T-helper 2 cell treated with Interferon-gamma antibody and Interleukin-4, amounts not matched to agents 100 ng/mL and 5 ng/mL, for 36 hours (primary cell): ENCODE results near the gene ZNF277. TPM values are rescaled to one million over a fixed set of nuclear protein-coding genes. Genes with fewer than 3 reads are reported as not detected.

Experiments used
- intact Hi-C: fragments of 100-400 bp; cut with micrococcal nuclease; formaldehyde crosslinking; loops from one replicate; pipeline ENCODE4 v1.15.1; 2023
- total RNA-seq: library from RNA; stranded (reverse); gene quantifications from 2 replicates; pipeline ENCODE4 v1.2.3, GENCODE V29; 2022

Gene ZNF277
- 12.0 and 15.7 TPM in 2 replicates for total RNA-seq

- intact Hi-C loops, result loop anchor here (1.0 to 5.0 kb wide), 6 partner anchors 186 to 912 kb away; partner anchors contain the start of genes IFRD1, IMMP2L, SMIM30 and TMEM168
These were observed at the start of gene ZNF277, which contains the start of gene DOCK4 for GRCh38 chr7:112206238-112206990. TSS of gene ZNF277 (plus strand) at chr7:112206695. CDS start at chr7:112206717, 22 bp downstream. TSS of gene DOCK4 (minus strand) at chr7:112206399. CDS start at chr7:112206138, 261 bp downstream.

DNA sequence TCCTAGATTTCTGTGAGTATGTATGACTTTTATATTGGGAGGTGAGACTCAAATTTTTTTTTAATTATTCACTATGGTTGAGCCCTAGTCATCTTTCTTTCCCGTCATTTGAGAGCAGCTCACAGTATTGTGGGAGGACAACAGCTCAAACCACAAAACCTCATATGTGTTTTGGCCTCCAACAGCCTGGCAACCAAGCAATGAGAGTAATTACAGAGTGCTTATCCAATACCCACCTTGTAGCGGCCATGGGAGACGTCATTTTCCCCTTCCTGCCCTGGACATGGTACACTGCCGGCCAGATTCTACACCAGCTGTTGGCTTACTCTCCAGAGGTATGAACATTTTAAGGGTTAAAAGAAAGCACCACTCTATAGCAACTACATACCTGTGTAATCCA lies 49.4 kb upstream of the ZNF277 start:
- intact Hi-C loops, result no loop called here

- intact Hi-C loops, result no loop called here
These were observed 47.1 kb upstream of the ZNF277 start for GRCh38 chr7:112159351-112159750.

DNA sequence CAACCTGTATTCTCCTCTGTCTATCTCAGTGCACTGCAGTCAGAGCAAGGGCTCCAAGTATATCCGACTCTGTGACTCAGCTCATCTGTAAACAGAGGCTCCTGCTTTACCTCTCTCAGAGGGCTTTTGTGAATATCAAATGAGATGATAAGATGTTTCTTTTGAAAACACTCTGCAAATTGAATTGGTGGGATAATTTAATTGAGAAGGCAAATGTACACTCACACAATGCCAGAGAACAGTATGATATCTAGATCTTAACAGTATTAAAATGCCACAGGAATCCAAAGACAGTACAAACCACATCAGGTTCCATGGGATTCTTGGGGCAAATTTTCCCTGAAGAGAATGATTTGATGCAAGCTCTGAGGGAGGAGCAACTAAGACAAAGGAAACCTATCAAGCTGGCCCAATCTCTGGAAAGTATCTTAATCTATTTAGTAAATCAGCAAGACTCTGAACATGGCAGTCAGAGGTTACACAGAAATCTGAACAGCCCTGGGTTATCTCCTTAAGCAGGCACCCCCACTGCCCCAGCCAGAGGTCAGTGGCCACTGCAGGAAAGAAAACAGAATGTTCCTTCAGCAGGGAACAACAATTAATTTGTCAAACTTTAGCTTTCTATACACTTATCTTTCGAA lies 46.2 kb upstream of the ZNF277 start:
- intact Hi-C loops, result no loop called here

GRCh38 chr7:112160771-112161150 lies 45.7 kb upstream of the ZNF277 start:
- intact Hi-C loops, result no loop called here

DNA sequence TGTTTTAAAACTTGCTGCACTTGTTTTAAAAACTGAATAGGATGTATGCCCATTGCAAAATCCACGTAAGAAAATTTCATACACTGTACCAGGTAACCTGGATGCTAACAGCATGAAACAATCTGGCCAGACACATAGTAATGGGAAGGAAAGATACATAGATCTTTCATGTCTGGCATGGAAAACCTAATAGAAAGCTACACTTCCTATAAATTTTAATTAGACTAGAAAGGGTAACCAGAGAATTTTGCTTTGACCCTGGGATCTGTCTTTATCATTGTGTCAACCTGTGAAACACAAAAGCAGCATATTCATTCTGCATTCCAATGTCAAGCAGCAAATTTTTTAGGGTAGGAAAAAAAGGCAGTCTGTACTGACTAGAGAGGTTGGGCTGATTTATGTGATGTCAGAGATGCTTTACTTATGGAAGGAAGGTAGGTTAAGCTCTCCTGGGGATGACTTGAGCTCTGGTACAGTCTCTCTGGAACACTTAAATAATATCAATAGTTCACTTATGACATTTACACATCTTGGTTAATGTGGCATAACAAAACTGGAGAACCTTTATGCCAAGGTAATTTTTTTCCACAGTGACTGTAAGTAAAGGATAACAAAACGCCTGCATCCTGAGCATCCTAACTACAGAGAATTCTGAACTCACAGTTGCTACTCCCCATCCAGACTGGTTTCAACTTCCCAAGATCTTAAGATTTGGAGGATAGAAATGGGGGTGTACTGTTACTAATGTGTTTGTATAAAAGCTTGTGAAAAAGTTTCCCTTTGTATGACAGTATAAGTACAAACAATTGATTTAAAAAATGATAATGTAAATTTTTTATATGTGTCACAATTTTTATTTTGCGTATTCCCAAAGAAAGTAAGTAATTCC lies 45.0 kb upstream of the ZNF277 start:
- intact Hi-C loops, result no loop called here

- intact Hi-C loops, result no loop called here
These were observed 44.2 kb upstream of the ZNF277 start for GRCh38 chr7:112162142-112162766.

DNA sequence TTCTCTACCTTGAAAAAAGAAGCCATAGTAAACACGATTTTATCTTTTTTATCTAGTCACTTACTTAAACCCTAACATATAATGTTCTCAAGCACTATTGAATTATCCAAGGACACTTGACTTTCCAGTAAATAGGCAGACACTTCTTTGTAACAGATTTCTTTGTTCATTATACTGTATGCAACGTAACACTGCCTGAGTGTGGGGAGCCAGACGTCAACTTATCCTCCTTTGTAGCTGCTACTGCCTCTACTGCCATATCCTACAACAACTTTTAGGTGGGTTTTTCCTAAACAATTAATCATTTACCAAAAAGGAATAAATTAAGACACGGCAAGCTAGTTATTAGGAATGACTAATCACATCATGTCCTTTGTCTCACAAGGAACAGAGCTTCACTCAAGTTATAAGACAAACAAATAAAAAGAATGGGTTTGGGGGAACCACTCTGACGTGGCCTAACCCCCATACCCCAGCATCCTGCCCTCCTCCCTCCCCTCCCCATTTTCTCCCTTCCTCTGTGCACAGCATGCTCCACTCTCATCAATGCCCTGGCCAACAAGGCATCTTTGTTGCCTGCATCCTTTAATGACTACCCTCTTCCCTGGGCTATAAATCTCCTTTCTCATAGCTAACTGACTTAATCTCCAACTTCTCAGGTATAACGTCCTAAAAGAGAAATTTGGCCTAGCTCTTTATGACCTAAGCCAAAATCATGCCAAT lies 43.5 kb upstream of the ZNF277 start:
- intact Hi-C loops, result no loop called here

- intact Hi-C loops, result no loop called here
These were observed 39.3 kb upstream of the ZNF277 start for GRCh38 chr7:112167147-112167546.

- intact Hi-C loops, result no loop called here
These were observed 37.6 kb upstream of the ZNF277 start for GRCh38 chr7:112168915-112169314.

DNA sequence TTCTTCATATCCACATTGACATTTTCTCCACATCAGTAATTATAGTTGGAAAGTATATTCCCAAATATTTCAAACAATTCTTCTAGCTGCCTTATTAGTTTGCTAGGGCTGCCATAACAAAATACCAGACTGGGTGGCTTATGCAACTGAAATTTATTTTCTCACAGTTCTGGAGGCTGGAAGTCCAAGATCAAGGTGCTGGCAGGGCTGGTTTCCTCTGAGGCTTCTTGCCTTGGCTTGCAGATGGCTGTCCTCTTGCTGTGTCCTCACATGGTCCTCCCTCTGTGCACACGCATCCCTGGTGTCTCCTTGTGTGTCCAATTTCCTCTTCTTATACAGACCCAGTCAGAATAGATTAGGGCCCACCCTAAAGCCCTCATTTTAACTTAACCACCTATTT lies 34.8 kb upstream of the ZNF277 start:
- intact Hi-C loops, result no loop called here

- intact Hi-C loops, result no loop called here
These were observed 33.5 kb upstream of the ZNF277 start for GRCh38 chr7:112172870-112173567.

GRCh38 chr7:112173568-112173905 lies 33.0 kb upstream of the ZNF277 start:
- intact Hi-C loops, result no loop called here

- intact Hi-C loops, result no loop called here
These were observed 32.3 kb upstream of the ZNF277 start for GRCh38 chr7:112174192-112174591.

DNA sequence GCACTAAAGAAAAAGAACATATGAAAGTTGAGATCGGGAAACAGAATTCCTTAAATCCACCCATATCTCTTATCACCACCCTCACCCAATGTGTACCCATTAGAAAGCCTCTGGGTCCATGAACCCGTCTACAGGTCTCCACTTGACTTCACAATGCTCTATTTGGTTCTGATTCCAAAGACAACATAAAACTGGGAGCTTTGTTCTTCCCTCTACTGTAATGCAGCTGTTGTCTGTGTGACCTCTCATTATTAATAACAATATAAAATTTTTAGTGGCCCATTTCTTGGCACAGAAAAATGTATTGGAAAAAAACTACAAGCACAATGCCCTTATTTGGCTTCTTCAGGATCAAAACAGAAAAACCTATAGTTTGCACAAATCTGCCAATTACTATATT lies 30.3 kb upstream of the ZNF277 start:
- intact Hi-C loops, result no loop called here

- intact Hi-C loops, result no loop called here
These were observed 29.6 kb upstream of the ZNF277 start for GRCh38 chr7:112176693-112177415.

GRCh38 chr7:112180223-112180622 lies 26.3 kb upstream of the ZNF277 start:
- intact Hi-C loops, result no loop called here

DNA sequence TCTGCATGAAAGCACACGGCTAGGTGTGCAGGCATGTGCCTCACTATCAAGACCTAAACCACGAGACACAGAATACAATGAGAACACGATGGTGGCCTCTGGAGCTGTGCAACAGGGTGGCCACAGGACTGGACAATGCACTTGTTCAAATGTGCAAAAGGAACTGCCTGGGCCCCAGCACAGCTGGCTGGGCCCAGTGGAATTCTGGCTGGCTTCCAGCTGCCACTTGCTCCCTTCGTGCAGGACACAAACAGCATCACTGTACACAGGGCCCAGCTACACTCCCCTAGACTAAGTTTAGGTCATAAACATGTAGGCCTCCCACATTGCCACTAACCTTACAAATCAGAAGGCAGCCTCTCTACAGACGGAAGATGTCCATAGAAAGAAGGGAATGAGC lies 23.7 kb upstream of the ZNF277 start:
- intact Hi-C loops, result no loop called here

DNA sequence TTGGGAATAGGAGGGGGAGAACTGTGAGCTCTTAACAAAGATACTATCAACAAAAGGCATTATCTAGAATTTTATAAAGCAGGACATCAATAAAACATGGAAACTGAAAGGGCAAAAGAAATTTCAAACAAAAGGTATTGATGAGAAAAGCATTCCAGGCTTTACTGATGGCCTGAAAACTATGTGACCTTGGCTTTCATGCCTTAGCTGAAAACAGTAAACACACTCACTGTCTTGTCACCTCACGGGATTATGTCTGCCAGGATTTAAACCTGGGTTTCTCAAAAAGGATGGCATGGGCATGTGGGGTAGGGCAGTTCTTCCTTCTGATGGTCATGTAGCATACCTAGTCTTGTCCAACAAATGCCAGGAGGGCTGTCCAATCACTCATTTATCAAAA lies 23.2 kb upstream of the ZNF277 start:
- intact Hi-C loops, result no loop called here

- intact Hi-C loops, result no loop called here
These were observed 22.0 kb upstream of the ZNF277 start for GRCh38 chr7:112184455-112184854.
